ENCODE results near the gene FAM76A. TPM values are rescaled to one million over a fixed set of nuclear protein-coding genes. Genes with fewer than 3 reads are reported as not detected.
A peak's percentile ranks its signal among the peaks of the same experiment; 100 is the strongest.

Gene FAM76A
- total RNA-seq, 1 experiment from 2014 or later, result 9.7 TPM

DNA sequence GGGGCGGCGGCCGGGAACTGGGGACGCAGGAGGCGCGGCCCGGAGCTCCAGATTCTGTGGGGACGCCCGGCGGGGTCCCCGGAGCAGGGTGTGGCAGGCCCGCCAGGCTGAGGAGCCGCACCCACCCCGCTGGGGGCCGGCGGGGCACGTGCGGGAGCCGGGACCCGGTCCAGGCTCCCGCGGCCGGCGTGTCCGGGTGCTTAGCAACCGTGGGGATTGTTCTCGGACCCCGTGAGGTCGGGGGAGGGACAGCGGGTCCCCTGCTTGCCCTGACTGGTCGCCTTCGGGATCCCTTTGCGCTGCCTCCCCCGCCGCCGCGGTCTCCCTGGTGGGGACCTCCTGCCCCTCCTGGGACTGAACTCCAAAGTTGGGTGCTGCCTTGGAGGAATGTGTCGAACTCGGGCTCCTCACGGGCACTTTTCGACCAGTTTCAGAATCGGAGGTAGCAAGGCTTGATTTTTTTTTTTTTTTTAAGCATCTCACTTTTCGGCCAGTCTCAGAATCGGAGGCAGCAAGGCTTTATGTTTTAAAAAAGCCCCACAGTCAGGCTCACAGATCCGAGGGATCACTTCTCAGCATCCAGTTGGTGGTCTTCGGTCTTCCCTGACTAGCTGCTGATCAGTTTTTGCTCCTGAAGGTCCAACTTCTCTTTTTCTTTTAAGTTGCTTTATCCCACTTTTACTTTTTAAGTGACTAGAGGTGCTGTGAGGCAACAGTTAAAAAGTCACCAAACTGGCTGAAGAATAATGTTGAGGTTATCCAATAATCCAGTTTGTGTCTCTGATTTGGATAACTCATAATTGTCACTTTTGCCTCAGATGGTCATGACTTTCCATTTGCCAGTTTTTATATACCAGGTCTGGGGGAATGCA, 648 bp downstream of the FAM76A start:
- TSS peak; percentile 55 for BruUV-seq (replicated peaks)
- Mint-ChIP-seq H3K9me3 (ENCODE audit: unreplicated experiment) (no peaks in the 10 kb centered on the region), H3K4me3 (ENCODE audit: unreplicated experiment) (peak overlapping the region; percentile 88), H3K4me1 (ENCODE audit: insufficient read depth, unreplicated experiment) (peaks cover 11% of the 10 kb centered on the region), H3K27me3 (ENCODE audit: insufficient read depth, unreplicated experiment) (no peaks in the 10 kb centered on the region), H3K27ac (ENCODE audit: low read depth, unreplicated experiment) (peak overlapping the region; percentile 19), H3K36me3 (ENCODE audit: insufficient read depth, unreplicated experiment) (peaks cover 39% of the 10 kb centered on the region)
- intact Hi-C loops (cut with micrococcal nuclease), result loop anchor here (10.0 kb wide), 1 partner anchor 108 kb away; the partner anchor contains the start of gene PPP1R8
- TF ChIP-seq, protein P1, sequence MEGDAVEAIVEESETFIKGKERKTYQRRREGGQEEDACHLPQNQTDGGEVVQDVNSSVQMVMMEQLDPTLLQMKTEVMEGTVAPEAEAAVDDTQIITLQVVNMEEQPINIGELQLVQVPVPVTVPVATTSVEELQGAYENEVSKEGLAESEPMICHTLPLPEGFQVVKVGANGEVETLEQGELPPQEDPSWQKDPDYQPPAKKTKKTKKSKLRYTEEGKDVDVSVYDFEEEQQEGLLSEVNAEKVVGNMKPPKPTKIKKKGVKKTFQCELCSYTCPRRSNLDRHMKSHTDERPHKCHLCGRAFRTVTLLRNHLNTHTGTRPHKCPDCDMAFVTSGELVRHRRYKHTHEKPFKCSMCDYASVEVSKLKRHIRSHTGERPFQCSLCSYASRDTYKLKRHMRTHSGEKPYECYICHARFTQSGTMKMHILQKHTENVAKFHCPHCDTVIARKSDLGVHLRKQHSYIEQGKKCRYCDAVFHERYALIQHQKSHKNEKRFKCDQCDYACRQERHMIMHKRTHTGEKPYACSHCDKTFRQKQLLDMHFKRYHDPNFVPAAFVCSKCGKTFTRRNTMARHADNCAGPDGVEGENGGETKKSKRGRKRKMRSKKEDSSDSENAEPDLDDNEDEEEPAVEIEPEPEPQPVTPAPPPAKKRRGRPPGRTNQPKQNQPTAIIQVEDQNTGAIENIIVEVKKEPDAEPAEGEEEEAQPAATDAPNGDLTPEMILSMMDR (IDR thresholded peaks at IDR 0.05; ENCODE audit: unreplicated experiment), result no peak
- POLR2A ChIA-PET, result interaction anchor here (0.5 to 5.5 kb wide), 17 partner anchors 11 to 1192 kb away, joined by 3 to 71 read pairs (median 4); partner anchors contain the start of genes IFI6, PPP1R8 and STX12
- peak; percentile 27 for DNase-seq (ENCODE audit: unreplicated experiment)
- CTCF ChIA-PET, result interaction anchor here (0.6 to 1.7 kb wide), 8 partner anchors 33 to 120 kb away, joined by 3 to 10 read pairs (median 6); partner anchors contain the start of gene STX12

DNA sequence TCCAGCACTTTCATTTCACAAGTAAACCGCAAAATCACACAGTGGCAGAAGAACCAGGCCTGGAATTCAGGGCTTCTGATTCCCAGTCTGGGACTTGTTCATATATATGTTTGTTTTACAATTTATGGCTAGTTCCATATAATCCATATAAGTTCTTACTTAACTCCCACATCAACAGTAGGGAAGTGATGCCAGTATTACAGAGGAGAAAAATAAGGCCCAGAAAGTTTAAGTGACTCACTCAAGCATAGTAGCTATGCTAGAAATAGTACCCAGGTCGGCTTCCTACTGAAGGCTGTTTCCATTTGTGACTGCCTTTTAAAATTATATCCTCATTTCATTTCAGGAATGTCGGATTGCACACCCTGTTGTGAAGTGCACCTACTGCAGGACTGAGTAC, 1.4 kb downstream of the FAM76A start:
- no peaks in the 10 kb centered on the region for H3K27me3 Mint-ChIP-seq (ENCODE audit: insufficient read depth, unreplicated experiment)
- H3K4me1 Mint-ChIP-seq (ENCODE audit: insufficient read depth, unreplicated experiment), result peaks cover 11% of the 10 kb centered on the region
- peaks cover 46% of the 10 kb centered on the region for H3K36me3 Mint-ChIP-seq (ENCODE audit: insufficient read depth, unreplicated experiment)
- ChIA-PET CTCF (interaction anchor here (0.6 kb wide), 1 partner anchor 33 kb away, joined by 3 read pairs; no protein-coding TSS in a partner anchor), POLR2A (interaction anchor here (1.3 to 5.5 kb wide), 6 partner anchors 12 to 105 kb away, joined by 3 to 71 read pairs (median 14); partner anchors contain the start of genes PPP1R8 and STX12)
- intact Hi-C loops (cut with micrococcal nuclease), result loop anchor here (10.0 kb wide), 1 partner anchor 108 kb away; the partner anchor contains the start of gene PPP1R8
- peak overlapping the region; percentile 88 for H3K4me3 Mint-ChIP-seq (ENCODE audit: unreplicated experiment)
- no peaks in the 10 kb centered on the region for H3K9me3 Mint-ChIP-seq (ENCODE audit: unreplicated experiment)
- BruUV-seq (replicated peaks), result no TSS peak
- peak; percentile 6 for DNase-seq (ENCODE audit: unreplicated experiment)
- H3K27ac Mint-ChIP-seq (ENCODE audit: low read depth, unreplicated experiment), result no peak overlapping the region
- TF ChIP-seq, protein P1 (IDR thresholded peaks at IDR 0.05; ENCODE audit: unreplicated experiment), result no peak

DNA sequence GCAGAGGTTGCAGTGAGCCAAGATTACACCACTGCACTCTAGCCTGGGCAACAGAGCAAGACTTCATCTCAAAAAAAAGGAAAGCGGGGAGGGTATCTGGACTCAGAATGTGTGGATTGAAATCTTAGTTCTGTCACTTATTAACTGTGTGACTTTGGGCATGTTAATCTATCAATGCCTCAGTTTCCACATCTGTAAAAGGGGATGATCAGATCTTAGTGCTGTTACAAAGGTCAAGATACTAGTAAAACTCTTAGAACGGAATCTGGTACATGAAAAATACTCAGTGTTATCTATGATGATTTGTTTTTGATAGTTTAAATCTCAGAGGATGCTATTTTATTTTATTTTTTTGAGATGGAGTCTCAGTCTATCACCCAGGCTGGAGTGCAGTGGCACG, 10.5 kb downstream of the FAM76A start:
- Mint-ChIP-seq H3K27ac (ENCODE audit: low read depth, unreplicated experiment) (no peak overlapping the region), H3K4me3 (ENCODE audit: unreplicated experiment) (no peak overlapping the region), H3K27me3 (ENCODE audit: insufficient read depth, unreplicated experiment) (no peaks in the 10 kb centered on the region), H3K4me1 (ENCODE audit: insufficient read depth, unreplicated experiment) (no peaks in the 10 kb centered on the region), H3K9me3 (ENCODE audit: unreplicated experiment) (no peaks in the 10 kb centered on the region), H3K36me3 (ENCODE audit: insufficient read depth, unreplicated experiment) (peaks cover 67% of the 10 kb centered on the region)
- intact Hi-C loops (cut with micrococcal nuclease), result no loop called here
- POLR2A ChIA-PET, result no interaction called here
- TF ChIP-seq, protein P1 (IDR thresholded peaks at IDR 0.05; ENCODE audit: unreplicated experiment), result no peak
- BruUV-seq (replicated peaks), result no TSS peak
- CTCF ChIA-PET, result no interaction called here
- no peak for DNase-seq (ENCODE audit: unreplicated experiment)

DNA sequence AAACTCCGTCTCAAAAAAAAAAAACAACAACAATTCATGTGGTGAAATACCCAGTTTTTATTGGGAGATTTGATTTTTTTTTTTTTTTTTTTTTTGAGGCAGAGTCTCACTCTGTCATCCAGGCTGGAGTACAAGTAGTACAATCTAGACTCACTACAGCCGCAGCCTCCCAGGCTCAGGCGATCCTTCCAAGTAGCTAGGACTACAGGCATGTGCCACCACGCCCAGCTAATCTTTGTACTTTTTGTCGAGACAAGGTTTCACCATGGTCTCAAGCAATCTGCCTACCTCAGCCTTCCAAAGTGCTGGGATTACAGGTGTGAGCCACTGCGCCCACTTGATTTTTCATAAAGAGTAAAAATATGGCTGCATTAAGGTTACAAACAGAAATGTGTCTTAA, 15.4 kb downstream of the FAM76A start:
- Mint-ChIP-seq H3K27me3 (ENCODE audit: insufficient read depth, unreplicated experiment) (no peaks in the 10 kb centered on the region), H3K27ac (ENCODE audit: low read depth, unreplicated experiment) (no peak overlapping the region), H3K36me3 (ENCODE audit: insufficient read depth, unreplicated experiment) (peaks cover 63% of the 10 kb centered on the region), H3K4me1 (ENCODE audit: insufficient read depth, unreplicated experiment) (no peaks in the 10 kb centered on the region), H3K9me3 (ENCODE audit: unreplicated experiment) (no peaks in the 10 kb centered on the region), H3K4me3 (ENCODE audit: unreplicated experiment) (no peak overlapping the region)
- POLR2A ChIA-PET, result interaction anchor here (0.7 to 0.9 kb wide), 2 partner anchors 9 to 15 kb away, joined by 3 read pairs; partner anchors contain the start of gene FAM76A
- no peak for DNase-seq (ENCODE audit: unreplicated experiment)
- CTCF ChIA-PET, result interaction anchor here (0.8 kb wide), 1 partner anchor 77 kb away, joined by 4 read pairs; no protein-coding TSS in a partner anchor
- intact Hi-C loops (cut with micrococcal nuclease), result no loop called here
- TF ChIP-seq, protein P1 (IDR thresholded peaks at IDR 0.05; ENCODE audit: unreplicated experiment), result no peak
- BruUV-seq (replicated peaks), result no TSS peak

Data from MCF 10A (cell line).